Thyroid gland (tissue), 4 donors: ENCODE data around the gene CWF19L2.

Experiments
- CTCF ChIP-seq, 6 experiments: fragments of 200-600 bp in 3 of 6; fragments of 450-650 bp in 3 of 6; sonication (generic) in 3 of 6; IDR thresholded peaks; one replicate each; pipeline ENCODE4 v1.5.1; 2016 to 2019; ENCODE audit warnings: antibody characterized with exemption in 6 of 6, mild to moderate bottlenecking in 2 of 6, inconsistent platforms in 1 of 6, moderate library complexity in 1 of 6
- POLR2A ChIP-seq, 2 donors: fragments of 450-650 bp; IDR thresholded peaks; one replicate each; pipeline ENCODE4 v1.6.1; 2017; ENCODE audit warnings: antibody characterized with exemption in 2 of 2, mild to moderate bottlenecking in 2 of 2, moderate library complexity in 1 of 2

GRCh38 chr11:107370390-107370789, 87.2 kb downstream of the CWF19L2 start:
- TF ChIP-seq CTCF (IDR thresholded peaks at IDR 0.05) (no peak), POLR2A (IDR thresholded peaks at IDR 0.05) (no peak)
